Lower lobe of right lung (tissue), 2 donors: Measurements from ENCODE around the gene MAPKBP1. TPM values are rescaled to one million over a fixed set of nuclear protein-coding genes. Genes with fewer than 3 reads are reported as not detected.

ENCODE experiments used
- ATAC-seq, 2 donors: fragments of 200-7000 bp; cut with Tn5 transposase; one replicate each; pipeline ENCODE4 v1.9.1; 2020 to 2022; ENCODE audit warnings: mild to moderate bottlenecking in 2 of 2, moderate library complexity in 2 of 2
- DNase-seq: peaks from one replicate; pipeline ENCODE4 v3.0.0-alpha.2; 2020
- H3K27ac ChIP-seq: fragments of 200-600 bp; one replicate; pipeline ENCODE4 v1.8.0; 2022
- H3K27me3 ChIP-seq: fragments of 200-600 bp; one replicate; pipeline ENCODE4 v1.8.0; 2022; ENCODE audit warnings: low read depth
- H3K36me3 ChIP-seq: fragments of 200-600 bp; one replicate; pipeline ENCODE4 v1.8.0; 2022; ENCODE audit warnings: mild to moderate bottlenecking
- H3K4me1 ChIP-seq: fragments of 200-600 bp; one replicate; pipeline ENCODE4 v1.8.0; 2022
- H3K4me3 ChIP-seq: fragments of 200-600 bp; one replicate; pipeline ENCODE4 v1.8.0; 2022; ENCODE audit warnings: mild to moderate bottlenecking
- H3K9me3 ChIP-seq: fragments of 200-600 bp; one replicate; pipeline ENCODE4 v1.8.0; 2022
- intact Hi-C: fragments of 100-400 bp; cut with DNase I; formaldehyde crosslinking; loops from one replicate; pipeline ENCODE4 v1.11.0; 2022
- total RNA-seq: library from RNA; stranded (reverse); fragmentation: NEBNext Ultra II Directional; extraction: Animal tissue kit (Norgen Biotek cat#: 25700); gene quantifications from one replicate; pipeline ENCODE4 v1.2.1, GENCODE V29; 2021
- TF ChIP-seq, protein P1 (sequence below): fragments of 200-600 bp; IDR thresholded peaks from one replicate; pipeline ENCODE4 v1.8.0; 2022; ENCODE audit warnings: antibody characterized with exemption, mild to moderate bottlenecking
- donor health status: DM: no; HTN: yes; CAD: no; lungs with severe emphysema.

MAPKBP1 gene
- total RNA-seq, 1 donor from 2014 or later: 17.0 TPM

DNA sequence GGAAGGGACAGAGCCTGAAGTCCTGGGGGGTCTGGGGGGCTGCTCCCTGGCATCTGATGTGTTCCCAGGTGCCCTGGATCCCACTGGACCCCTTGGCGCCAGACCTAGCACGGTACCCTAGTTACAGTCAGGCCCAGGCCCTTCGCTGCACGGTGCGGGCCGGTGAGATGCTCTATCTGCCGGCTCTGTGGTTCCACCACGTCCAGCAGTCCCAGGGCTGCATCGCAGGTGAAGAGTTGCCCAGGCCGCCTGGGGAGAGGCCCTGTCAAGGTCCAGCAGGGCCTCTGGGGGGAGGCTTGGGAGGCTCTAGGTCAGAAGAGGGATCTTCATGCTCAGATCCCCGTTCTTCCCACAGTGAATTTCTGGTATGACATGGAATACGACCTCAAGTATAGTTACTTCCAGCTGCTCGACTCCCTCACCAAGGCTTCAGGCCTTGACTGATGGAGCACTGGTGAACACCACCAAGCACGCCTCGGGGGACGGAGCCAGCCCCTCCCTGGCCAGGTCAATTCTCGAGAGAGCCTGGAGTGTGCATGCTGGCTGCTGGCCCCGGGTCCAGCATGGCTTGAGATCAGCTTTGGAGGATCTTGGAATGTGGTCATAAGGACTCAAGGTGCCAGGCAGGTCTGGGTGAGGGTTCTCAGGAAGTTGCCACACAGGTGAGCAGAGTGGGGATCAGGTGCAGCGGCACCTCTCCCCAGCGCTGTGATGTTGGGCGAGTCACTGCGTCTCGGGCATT lies 62.6 kb downstream of the MAPKBP1 start:
- intact Hi-C loops: no loop called here
- Histone ChIP-seq H3K27ac (peak overlapping the region; percentile 82), H3K4me3 (no peak overlapping the region), H3K27me3 (no peaks in the 10 kb centered on the region), H3K36me3 (peaks cover 37% of the 10 kb centered on the region), H3K9me3 (no peaks in the 10 kb centered on the region), H3K4me1 (peaks cover 34% of the 10 kb centered on the region)
- TF ChIP-seq, protein P1, sequence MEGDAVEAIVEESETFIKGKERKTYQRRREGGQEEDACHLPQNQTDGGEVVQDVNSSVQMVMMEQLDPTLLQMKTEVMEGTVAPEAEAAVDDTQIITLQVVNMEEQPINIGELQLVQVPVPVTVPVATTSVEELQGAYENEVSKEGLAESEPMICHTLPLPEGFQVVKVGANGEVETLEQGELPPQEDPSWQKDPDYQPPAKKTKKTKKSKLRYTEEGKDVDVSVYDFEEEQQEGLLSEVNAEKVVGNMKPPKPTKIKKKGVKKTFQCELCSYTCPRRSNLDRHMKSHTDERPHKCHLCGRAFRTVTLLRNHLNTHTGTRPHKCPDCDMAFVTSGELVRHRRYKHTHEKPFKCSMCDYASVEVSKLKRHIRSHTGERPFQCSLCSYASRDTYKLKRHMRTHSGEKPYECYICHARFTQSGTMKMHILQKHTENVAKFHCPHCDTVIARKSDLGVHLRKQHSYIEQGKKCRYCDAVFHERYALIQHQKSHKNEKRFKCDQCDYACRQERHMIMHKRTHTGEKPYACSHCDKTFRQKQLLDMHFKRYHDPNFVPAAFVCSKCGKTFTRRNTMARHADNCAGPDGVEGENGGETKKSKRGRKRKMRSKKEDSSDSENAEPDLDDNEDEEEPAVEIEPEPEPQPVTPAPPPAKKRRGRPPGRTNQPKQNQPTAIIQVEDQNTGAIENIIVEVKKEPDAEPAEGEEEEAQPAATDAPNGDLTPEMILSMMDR: no peak
- DNase-seq (peak; percentile 83), ATAC-seq (peak; percentile 76 to 79)

DNA sequence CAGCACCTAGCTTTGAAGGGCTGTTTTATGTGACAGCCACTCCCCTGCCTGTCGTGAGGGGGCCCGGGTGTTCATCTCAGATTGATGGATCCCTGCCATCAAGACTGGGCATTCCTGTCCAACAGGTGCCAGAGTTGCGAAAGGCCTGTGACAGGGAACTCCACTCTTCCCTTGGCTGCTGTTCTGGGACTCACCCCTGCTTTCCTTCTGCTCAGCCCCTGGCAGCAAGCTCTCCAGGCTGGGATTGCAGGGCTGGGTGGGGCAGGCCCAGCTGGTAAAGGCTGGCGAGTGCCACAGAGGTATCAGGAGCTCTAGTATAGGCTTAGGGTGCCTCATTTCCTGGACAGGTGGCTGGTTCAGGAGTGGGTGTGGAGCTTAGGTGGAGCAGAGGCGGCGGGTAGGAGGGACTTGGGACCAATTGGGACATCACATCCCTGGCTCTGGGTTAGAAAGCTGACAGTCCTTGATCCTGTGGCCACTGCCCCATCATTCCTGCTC lies 64.2 kb downstream of the MAPKBP1 start, which contains the start of gene PLA2G4B:
PLA2G4B (plus strand) TSS at position 448 of the 498 bp plus-strand sequence. CDS start 67 bp downstream, outside the sequence.
- TF ChIP-seq, protein P1: no peak
- Histone ChIP-seq H3K27me3 (no peaks in the 10 kb centered on the region), H3K36me3 (peaks cover 33% of the 10 kb centered on the region), H3K4me3 (no peak within 1 kb of the TSS), H3K4me1 (peaks cover 19% of the 10 kb centered on the region), H3K9me3 (no peaks in the 10 kb centered on the region), H3K27ac (peak within 1 kb of the TSS; percentile 82)
- DNase-seq (peak; percentile 90), ATAC-seq (peak; percentile 89 to 93)
- intact Hi-C loops: no loop called here

DNA sequence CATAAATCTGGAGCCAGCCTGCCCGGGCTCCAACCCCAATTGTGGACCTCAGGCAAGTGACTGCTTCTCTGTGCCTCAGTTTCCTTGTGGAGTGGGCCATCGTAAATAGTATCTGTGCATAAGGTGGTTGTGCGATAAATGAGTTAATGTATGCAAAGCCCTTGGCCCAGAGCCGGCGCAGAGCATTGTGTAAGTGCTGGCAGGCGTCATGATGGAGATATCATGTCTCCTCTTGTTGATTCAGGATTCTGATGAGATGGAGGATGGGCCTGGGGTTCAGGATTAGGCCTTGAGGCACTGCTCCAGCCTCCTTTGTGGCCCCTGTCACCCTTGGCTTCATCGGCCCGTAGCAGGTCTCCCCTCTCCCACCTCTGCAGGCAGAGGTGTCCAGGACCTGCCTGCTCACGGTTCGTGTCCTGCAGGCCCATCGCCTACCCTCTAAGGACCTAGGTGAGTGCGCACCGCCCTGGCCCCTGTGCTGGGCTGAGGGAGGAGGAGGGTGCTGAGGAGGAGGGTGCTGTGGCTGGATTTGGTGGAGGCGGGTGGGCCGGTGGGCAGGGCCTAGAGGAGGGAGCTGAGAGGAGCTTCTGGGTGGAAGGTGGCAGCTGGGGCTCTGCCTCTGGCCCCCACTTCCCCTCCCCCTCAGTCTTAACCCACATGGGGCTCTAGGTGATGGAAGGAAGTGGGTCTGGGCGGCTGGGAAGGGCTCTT lies 65.7 kb downstream of the MAPKBP1 start:
- no peak overlapping the region for H3K27ac ChIP-seq
- TF ChIP-seq, protein P1: no peak
- DNase-seq: no peak
- H3K4me3 ChIP-seq: no peak overlapping the region
- intact Hi-C loops: no loop called here
- no peaks in the 10 kb centered on the region for H3K9me3 ChIP-seq
- peaks cover 18% of the 10 kb centered on the region for H3K4me1 ChIP-seq
- ATAC-seq: no peak
- H3K36me3 ChIP-seq: peaks cover 48% of the 10 kb centered on the region
- no peaks in the 10 kb centered on the region for H3K27me3 ChIP-seq

DNA sequence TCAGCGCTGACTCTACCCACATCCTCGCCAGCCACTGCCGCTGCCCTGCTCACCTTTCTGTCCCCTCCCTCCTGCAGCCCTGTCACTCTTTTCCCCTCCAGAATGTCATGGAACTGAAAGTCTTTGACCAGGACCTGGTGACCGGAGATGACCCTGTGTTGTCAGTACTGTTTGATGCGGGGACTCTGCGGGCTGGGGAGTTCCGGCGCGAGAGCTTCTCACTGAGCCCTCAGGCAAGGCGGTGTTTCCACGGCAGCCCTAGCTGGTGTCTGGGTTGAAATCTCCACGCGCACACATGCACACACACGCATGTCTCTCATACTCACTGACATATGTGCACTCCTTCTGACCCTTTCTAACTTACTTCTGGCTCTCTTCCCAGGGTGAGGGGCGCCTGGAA lies 66.4 kb downstream of the MAPKBP1 start:
- TF ChIP-seq, protein P1: no peak
- H3K36me3 ChIP-seq: peaks cover 54% of the 10 kb centered on the region

DNA sequence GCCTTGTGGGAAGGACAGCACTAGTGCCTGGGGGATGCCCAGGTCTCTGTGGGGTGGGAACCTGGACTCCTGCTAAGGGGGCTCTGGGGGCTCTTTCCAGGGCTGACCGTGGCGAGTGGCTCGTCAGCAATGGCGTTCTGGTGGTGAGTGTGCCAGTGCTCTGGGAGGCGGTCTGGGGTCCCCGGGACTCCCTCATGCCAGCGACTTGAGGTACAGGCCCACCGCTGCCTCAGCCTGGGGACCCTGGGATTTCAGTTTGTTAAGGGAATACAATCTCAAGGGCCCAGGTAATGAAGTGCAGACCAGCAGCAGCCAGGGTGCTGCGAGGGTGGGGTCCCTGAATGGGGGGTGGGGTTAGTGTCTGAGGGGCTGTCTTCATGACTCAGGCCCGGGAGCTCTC lies 66.8 kb downstream of the MAPKBP1 start:
- Histone ChIP-seq H3K4me1 (peaks cover 16% of the 10 kb centered on the region), H3K4me3 (no peak overlapping the region), H3K27ac (no peak overlapping the region), H3K36me3 (peaks cover 54% of the 10 kb centered on the region), H3K27me3 (no peaks in the 10 kb centered on the region), H3K9me3 (no peaks in the 10 kb centered on the region)
- intact Hi-C loops: no loop called here
- ATAC-seq (no peak), DNase-seq (no peak)
- TF ChIP-seq, protein P1: no peak

More for the DNA sequence above, 66.4 kb downstream of the MAPKBP1 start:
- no peaks in the 10 kb centered on the region for H3K9me3 ChIP-seq
- DNase-seq (no peak), ATAC-seq (no peak)
- intact Hi-C loops: no loop called here
- no peak overlapping the region for H3K4me3 ChIP-seq
- no peak overlapping the region for H3K27ac ChIP-seq
- peaks cover 18% of the 10 kb centered on the region for H3K4me1 ChIP-seq
- no peaks in the 10 kb centered on the region for H3K27me3 ChIP-seq
